Peyer's patch (tissue), 4 donors: ENCODE results near the gene GADL1. TPM values are rescaled to one million over a fixed set of nuclear protein-coding genes. Genes with fewer than 3 reads are reported as not detected.

Experiments
- DNase-seq, 3 donors: peaks; one replicate each; pipeline ENCODE4 v3.0.0-alpha.2; 2017 to 2019
- H3K27ac ChIP-seq, 4 donors: fragments of 200-600 bp; sonication (generic); one replicate each; pipeline ENCODE4 v1.5.1; 2016 to 2019
- H3K27me3 ChIP-seq, 2 donors: fragments of 200-600 bp; sonication (generic); one replicate each; pipeline ENCODE4 v1.5.1; 2019
- H3K36me3 ChIP-seq, 3 donors: fragments of 200-600 bp; sonication (generic); one replicate each; pipeline ENCODE4 v1.5.1; 2016 to 2019
- H3K4me1 ChIP-seq, 4 donors: fragments of 200-600 bp; sonication (generic); one replicate each; pipeline ENCODE4 v1.5.1; 2016 to 2019
- H3K4me3 ChIP-seq, 4 donors: fragments of 200-600 bp; sonication (generic); 1 replicate in 3 of 4; 2 replicates in 1 of 4; pipeline ENCODE4 v1.5.1; 2016 to 2019; ENCODE audit warnings: mild to moderate bottlenecking in 1 of 4
- H3K9me3 ChIP-seq, 4 donors: fragments of 200-600 bp; sonication (generic); one replicate each; pipeline ENCODE4 v1.5.1; 2016 to 2019; ENCODE audit warnings: mild to moderate bottlenecking in 1 of 4
- POLR2A ChIP-seq, 2 donors: fragments of 450-650 bp; IDR thresholded peaks; one replicate each; pipeline ENCODE4 v1.5.1; 2017; ENCODE audit warnings: antibody characterized with exemption in 2 of 2, mild to moderate bottlenecking in 2 of 2, moderate library complexity in 2 of 2
- total RNA-seq, 4 donors: library from RNA; depleted of rRNA; stranded (reverse); fragments of >200 nt; gene quantifications; one replicate each; pipeline ENCODE4 v1.1.0, GENCODE V29; 2016
- TF ChIP-seq, protein P1 (sequence below), 6 experiments: fragments of 450-650 bp in 4 of 6; fragments of 200-600 bp in 2 of 6; sonication (generic) in 1 of 6; IDR thresholded peaks; one replicate each; pipeline ENCODE4 v1.5.1; 2017 to 2019; ENCODE audit warnings: antibody characterized with exemption in 6 of 6, mild to moderate bottlenecking in 3 of 6, moderate library complexity in 1 of 6

GADL1 gene
- total RNA-seq, 4 donors from 2014 or later, result not detected

DNA sequence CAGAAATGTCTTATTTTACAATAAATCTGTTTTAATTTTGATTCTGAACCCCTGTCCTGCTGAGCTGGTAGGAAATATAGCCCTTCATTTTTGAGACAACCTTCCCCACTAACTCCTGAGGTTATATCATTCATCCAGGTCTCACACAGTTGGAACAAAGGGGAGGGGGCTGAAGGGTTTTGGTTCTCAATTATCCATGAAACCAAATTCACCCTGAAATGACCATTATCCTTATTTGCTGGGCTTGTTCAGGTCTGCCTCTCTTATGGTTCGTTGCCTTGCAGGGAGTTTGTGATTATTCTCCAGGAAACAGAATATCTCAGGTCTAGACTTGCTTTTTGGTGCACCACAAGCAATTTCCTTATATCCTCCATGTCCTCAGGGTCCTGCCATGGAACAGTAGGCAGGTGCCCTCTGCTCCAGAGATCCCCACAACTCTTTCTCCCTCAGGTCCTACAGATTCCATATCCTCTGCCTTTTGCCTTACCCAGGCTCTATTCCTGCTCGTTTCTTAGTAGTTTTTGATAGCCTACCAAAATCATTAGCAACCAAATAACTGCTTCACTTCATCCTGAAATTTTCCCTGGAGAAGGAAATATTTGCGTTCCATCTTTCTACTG is 193.6 kb downstream of the GADL1 start:
- H3K4me3 ChIP-seq, result no peak overlapping the region
- no peaks in the 10 kb centered on the region for H3K9me3 ChIP-seq
- no peaks in the 10 kb centered on the region for H3K27me3 ChIP-seq
- no peaks in the 10 kb centered on the region for H3K4me1 ChIP-seq
- peaks cover 0 to 3% (median 0%) of the 10 kb centered on the region in 3 donors for H3K36me3 ChIP-seq
- DNase-seq, result no peak
- TF ChIP-seq POLR2A (IDR thresholded peaks at IDR 0.05), result no peak
- TF ChIP-seq, protein P1, sequence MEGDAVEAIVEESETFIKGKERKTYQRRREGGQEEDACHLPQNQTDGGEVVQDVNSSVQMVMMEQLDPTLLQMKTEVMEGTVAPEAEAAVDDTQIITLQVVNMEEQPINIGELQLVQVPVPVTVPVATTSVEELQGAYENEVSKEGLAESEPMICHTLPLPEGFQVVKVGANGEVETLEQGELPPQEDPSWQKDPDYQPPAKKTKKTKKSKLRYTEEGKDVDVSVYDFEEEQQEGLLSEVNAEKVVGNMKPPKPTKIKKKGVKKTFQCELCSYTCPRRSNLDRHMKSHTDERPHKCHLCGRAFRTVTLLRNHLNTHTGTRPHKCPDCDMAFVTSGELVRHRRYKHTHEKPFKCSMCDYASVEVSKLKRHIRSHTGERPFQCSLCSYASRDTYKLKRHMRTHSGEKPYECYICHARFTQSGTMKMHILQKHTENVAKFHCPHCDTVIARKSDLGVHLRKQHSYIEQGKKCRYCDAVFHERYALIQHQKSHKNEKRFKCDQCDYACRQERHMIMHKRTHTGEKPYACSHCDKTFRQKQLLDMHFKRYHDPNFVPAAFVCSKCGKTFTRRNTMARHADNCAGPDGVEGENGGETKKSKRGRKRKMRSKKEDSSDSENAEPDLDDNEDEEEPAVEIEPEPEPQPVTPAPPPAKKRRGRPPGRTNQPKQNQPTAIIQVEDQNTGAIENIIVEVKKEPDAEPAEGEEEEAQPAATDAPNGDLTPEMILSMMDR (IDR thresholded peaks at IDR 0.05), result no peak
- H3K27ac ChIP-seq, result no peak overlapping the region

DNA sequence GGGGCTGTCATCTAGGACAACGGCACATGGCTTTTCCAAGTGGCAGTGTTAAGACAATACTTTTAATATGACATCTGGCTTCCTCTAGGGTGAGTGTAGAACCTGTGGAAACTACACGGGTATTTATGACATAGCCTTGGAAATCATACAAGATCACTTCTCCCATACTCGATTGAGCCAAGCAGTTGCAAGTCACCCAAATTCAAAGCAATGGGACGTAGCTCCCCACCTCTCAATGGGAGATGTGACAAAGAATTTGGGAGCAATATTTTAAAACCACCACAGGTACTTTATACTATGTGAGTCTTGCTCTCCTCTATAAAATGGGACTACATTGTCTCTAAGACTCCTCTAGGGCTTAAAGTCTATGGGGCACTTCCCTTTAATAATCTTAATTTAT is 194.5 kb downstream of the GADL1 start:
- Histone ChIP-seq H3K4me1 (no peaks in the 10 kb centered on the region), H3K27me3 (no peaks in the 10 kb centered on the region), H3K4me3 (no peak overlapping the region), H3K27ac (no peak overlapping the region), H3K36me3 (peaks cover 0 to 5% (median 0%) of the 10 kb centered on the region in 3 donors), H3K9me3 (no peaks in the 10 kb centered on the region)
- no peak for DNase-seq
- no peak for TF ChIP-seq POLR2A (IDR thresholded peaks at IDR 0.05)
- TF ChIP-seq, protein P1 (IDR thresholded peaks at IDR 0.05), result no peak

DNA sequence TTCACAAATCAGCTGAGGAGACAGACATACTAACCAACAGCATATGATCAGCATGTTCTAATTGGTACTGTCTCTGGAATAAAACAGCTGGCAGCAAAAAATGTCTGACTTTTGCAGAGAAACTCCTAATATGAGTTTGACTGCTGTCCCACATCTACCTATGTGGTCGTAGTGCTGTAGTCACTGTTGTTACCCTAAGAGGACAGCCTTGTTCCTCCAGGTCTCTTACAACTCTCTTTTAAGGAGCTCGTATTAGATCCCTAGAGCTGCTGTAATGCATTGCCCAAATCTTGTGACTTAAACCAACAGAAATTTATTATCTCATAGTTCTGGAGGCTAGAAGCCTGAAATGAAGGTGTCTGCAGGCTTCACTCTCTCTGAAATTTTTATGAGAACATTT is 195.9 kb downstream of the GADL1 start:
- no peaks in the 10 kb centered on the region for H3K9me3 ChIP-seq
- H3K27ac ChIP-seq, result no peak overlapping the region
- no peak for DNase-seq
- H3K36me3 ChIP-seq, result peaks cover 0 to 18% (median 0%) of the 10 kb centered on the region in 3 donors
- H3K4me3 ChIP-seq, result no peak overlapping the region
- no peak for TF ChIP-seq POLR2A (IDR thresholded peaks at IDR 0.05)
- TF ChIP-seq, protein P1 (IDR thresholded peaks at IDR 0.05), result no peak
- no peaks in the 10 kb centered on the region for H3K27me3 ChIP-seq
- no peaks in the 10 kb centered on the region for H3K4me1 ChIP-seq

DNA sequence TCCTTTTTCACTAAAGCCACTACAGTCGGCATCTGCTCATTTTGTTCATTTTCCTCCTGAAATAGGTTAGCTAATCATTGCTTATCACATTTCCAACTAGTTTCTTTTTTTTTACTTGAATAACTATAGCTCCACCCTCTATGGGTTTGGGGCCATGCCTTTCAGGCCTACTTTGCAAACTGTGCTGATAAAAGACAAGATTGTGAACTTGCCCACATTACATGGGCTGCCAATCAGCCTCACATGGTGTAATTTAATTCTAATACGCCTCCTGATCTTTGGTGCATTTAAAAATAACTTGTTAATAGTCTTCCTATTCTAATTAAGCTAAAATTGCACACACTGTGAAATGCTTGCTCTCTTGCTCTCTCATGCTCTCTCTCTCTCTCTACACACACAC is 197.6 kb downstream of the GADL1 start:
- H3K4me3 ChIP-seq, result no peak overlapping the region
- H3K27ac ChIP-seq, result no peak overlapping the region

DNA sequence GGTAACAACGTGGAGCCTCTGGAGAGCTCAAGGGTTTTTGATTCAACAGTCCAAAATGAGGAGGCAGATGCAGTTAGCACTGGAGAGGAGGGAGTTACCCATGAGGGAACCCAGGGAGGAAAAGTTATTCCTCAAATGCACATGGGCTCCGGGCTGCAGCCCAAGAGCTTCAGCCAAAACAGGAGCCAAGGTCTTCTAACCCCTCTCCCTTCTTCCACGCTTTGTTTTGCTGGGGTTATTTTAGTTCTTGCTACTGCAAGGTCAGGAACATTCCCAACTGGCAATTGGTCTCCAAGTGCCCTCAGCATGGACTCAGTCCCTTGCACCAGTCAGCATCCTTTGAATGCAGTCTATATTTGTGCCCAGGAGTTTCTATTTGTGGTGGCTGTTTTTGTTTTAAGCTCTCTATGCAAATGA is 198.1 kb downstream of the GADL1 start:
- TF ChIP-seq, protein P1 (IDR thresholded peaks at IDR 0.05), result no peak
- TF ChIP-seq POLR2A (IDR thresholded peaks at IDR 0.05), result no peak
- no peak for DNase-seq
- Histone ChIP-seq H3K27me3 (no peaks in the 10 kb centered on the region), H3K4me3 (no peak overlapping the region), H3K4me1 (peaks cover 0 to 15% (median 0%) of the 10 kb centered on the region in 4 donors), H3K36me3 (peaks cover 0 to 34% (median 0%) of the 10 kb centered on the region in 3 donors), H3K9me3 (no peaks in the 10 kb centered on the region), H3K27ac (no peak overlapping the region)

More for the DNA sequence above, 197.6 kb downstream of the GADL1 start:
- Histone ChIP-seq H3K36me3 (peaks cover 0 to 29% (median 0%) of the 10 kb centered on the region in 3 donors), H3K4me1 (peaks cover 0 to 13% (median 0%) of the 10 kb centered on the region in 4 donors), H3K27me3 (no peaks in the 10 kb centered on the region), H3K9me3 (no peaks in the 10 kb centered on the region)
- no peak for DNase-seq
- no peak for TF ChIP-seq POLR2A (IDR thresholded peaks at IDR 0.05)
- TF ChIP-seq, protein P1 (IDR thresholded peaks at IDR 0.05), result no peak
